A549 (cell line): ENCODE data around the gene RFX3.

Experiments used
- ATOH8 ChIP-seq: fragments of 250-450 bp; sonication (Bioruptor Pico); IDR thresholded peaks from 2 replicates; pipeline ENCODE4 v1.5.0; 2020; ENCODE audit warnings: low read depth, mild to moderate bottlenecking, moderate library complexity
- CHD2 ChIP-seq: fragments of 150-350 bp; IDR thresholded peaks from 2 replicates; pipeline ENCODE4 v1.6.1; 2014; ENCODE audit warnings: low read length; ENCODE audit not compliant: partially characterized antibody
- CTCF ChIP-seq: fragments of >200 bp; sonication (Bioruptor Twin); formaldehyde crosslinking; IDR thresholded peaks from 3 replicates; pipeline ENCODE4 v1.5.1; 2016
- FOSL2 ChIP-seq, 2 experiments: fragments of 450-650 bp in 1 of 2; fragments of >200 bp in 1 of 2; sonication (Bioruptor Twin) in 1 of 2; formaldehyde crosslinking; IDR thresholded peaks; 2 replicates each; pipeline versions ENCODE4 v1.5.0 to v1.6.1; 2016 to 2020; ENCODE audit warnings: mild to moderate bottlenecking in 1 of 2, moderate library complexity in 1 of 2
- HEYL ChIP-seq: fragments of 250-450 bp; sonication (Bioruptor Pico); IDR thresholded peaks from 2 replicates; pipeline ENCODE4 v1.8.0; 2021; ENCODE audit warnings: mild to moderate bottlenecking, moderate library complexity
- HMGXB4 ChIP-seq: fragments of 250-450 bp; sonication (Bioruptor Pico); IDR thresholded peaks from 2 replicates; pipeline ENCODE4 v1.5.0; 2021; ENCODE audit warnings: mild to moderate bottlenecking, moderate library complexity, borderline replicate concordance
- MAX ChIP-seq: IDR thresholded peaks from 2 replicates; pipeline ENCODE4 v1.6.1; 2012
- MYC ChIP-seq: IDR thresholded peaks from 2 replicates; pipeline ENCODE4 v1.6.1; 2012; ENCODE audit warnings: mild to moderate bottlenecking, inconsistent platforms, low read length, improper control_type of control experiment, borderline replicate concordance
- PHF8 ChIP-seq: fragments of 200-600 bp; sonication (generic); IDR thresholded peaks from 2 replicates; pipeline ENCODE4 v1.6.1; 2016; ENCODE audit warnings: low read depth, mild to moderate bottlenecking, antibody characterized with exemption, moderate library complexity, borderline replicate concordance
- POLR2A ChIP-seq: IDR thresholded peaks from 2 replicates; pipeline ENCODE4 v1.6.1; 2012; ENCODE audit warnings: mild to moderate bottlenecking, low read length
- RARB ChIP-seq: fragments of 250-450 bp; sonication (Bioruptor Pico); IDR thresholded peaks from 2 replicates; pipeline ENCODE4 v1.8.0; 2021; ENCODE audit warnings: mild to moderate bottlenecking, moderate library complexity
- REST ChIP-seq: fragments of 200-600 bp; sonication (generic); IDR thresholded peaks from 2 replicates; pipeline ENCODE4 v1.6.1; 2016; ENCODE audit warnings: antibody characterized with exemption, mild to moderate bottlenecking, moderate library complexity
- RFX5 ChIP-seq: fragments of 450-650 bp; IDR thresholded peaks from 2 replicates; pipeline ENCODE4 v1.7.1; 2014; ENCODE audit warnings: antibody characterized with exemption, mild to moderate bottlenecking, moderate library complexity

- TF ChIP-seq RFX5, result no peak
- no peak for TF ChIP-seq CHD2
- no peak for TF ChIP-seq MYC
- no peak for TF ChIP-seq ATOH8 (CRISPR knock-in tag)
- no peak for TF ChIP-seq CTCF
- TF ChIP-seq HEYL, result no peak
- TF ChIP-seq PHF8, result no peak
- no peak for TF ChIP-seq FOSL2 (IDR thresholded peaks at IDR 0.05)
- TF ChIP-seq FOSL2 (CRISPR knock-in tag; IDR thresholded peaks at IDR 0.05), result no peak
- TF ChIP-seq REST, result no peak
- TF ChIP-seq HMGXB4 (CRISPR knock-in tag), result no peak
- no peak for TF ChIP-seq RARB (CRISPR knock-in tag)
- TF ChIP-seq MAX, result no peak
- TF ChIP-seq POLR2A, result no peak
Observed at GRCh38 chr9:3455094-3455493, 70.7 kb downstream of the RFX3 start.
